HCT116 (cell line): ENCODE data around the gene MAST4. TPM values are rescaled to one million over a fixed set of nuclear protein-coding genes. Genes with fewer than 3 reads are reported as not detected.

Experiments used
- ATAC-seq: fragments of 200-7000 bp; cut with Tn5 transposase; 2 replicates; pipeline ENCODE4 v1.9.1; 2020; ENCODE audit warnings: mild to moderate bottlenecking, moderate library complexity
- BruUV-seq: library from RNA; stranded (reverse); fragments of 400-500 nt; replicated peaks from 2 replicates; lab custom pipeline; 2021; lab: Mats Ljungman, UMichigan
- CTCF ChIA-PET: fragments of 300-600 bp; sonication (Branson Sonifier 250); formaldehyde crosslinking; loops from one replicate; lab custom pipeline; 2021; ENCODE audit warnings: antibody characterized with exemption; lab: Charles Lee
- POLR2A ChIA-PET: fragments of 300-600, 350-600 bp; sonication (Branson Sonifier 250); formaldehyde crosslinking; loops from one replicate; lab custom pipeline; 2021; ENCODE audit warnings: antibody characterized with exemption; lab: Charles Lee
- RAD21 ChIA-PET, 2 experiments: fragments of 300-600 bp; sonication (Branson Sonifier 250); formaldehyde crosslinking; loops; one replicate each; lab custom pipeline; 2023; ENCODE audit warnings: low total read pairs in 2 of 2; ENCODE audit not compliant: uncharacterized antibody in 2 of 2, unreplicated experiment in 2 of 2, low non-redundant PET in 1 of 2; lab: Charles Lee
- DNase-seq: peaks from one replicate; pipeline ENCODE4 v3.0.0-alpha.2; 2010; ENCODE audit warnings: low read depth, low spot score
- H2AFZ ChIP-seq: fragments of 200-600 bp; shearing (Covaris generic), sonication (generic); 2 replicates; pipeline ENCODE4 v1.6.1; 2017; ENCODE audit warnings: low read depth, mixed run types, mixed read lengths, antibody characterized with exemption, low read length; ENCODE audit not compliant: poor library complexity, severe bottlenecking
- H3K27ac ChIP-seq: 2 replicates; pipeline ENCODE4 v1.5.1; 2012; ENCODE audit warnings: low read depth, low read length
- H3K27me3 ChIP-seq: fragments of 200-600 bp; sonication (generic); 2 replicates; pipeline ENCODE4 v1.6.1; 2016; ENCODE audit warnings: mixed run types, low read length, mixed read lengths; ENCODE audit not compliant: insufficient read depth
- H3K36me3 ChIP-seq, 2 experiments: fragments of 200-500 bp in 1 of 2; fragments of 200-600 bp in 1 of 2; sonication (Bioruptor generic) in 1 of 2; sonication (generic) in 1 of 2; 2 replicates each; pipeline versions ENCODE4 v1.5.1 to v1.6.1; 2014 to 2016; ENCODE audit warnings: low read length in 2 of 2, inconsistent platforms in 1 of 2, mixed read lengths in 1 of 2, mixed run types in 1 of 2; ENCODE audit not compliant: insufficient read depth in 2 of 2, control insufficient read depth in 1 of 2
- H3K4me1 ChIP-seq, 2 experiments: fragments of 200-600 bp in 1 of 2; sonication (generic) in 1 of 2; 2 replicates each; pipeline versions ENCODE4 v1.5.1 to v1.6.1; 2012 to 2017; ENCODE audit warnings: low read length in 2 of 2, inconsistent platforms in 1 of 2, mild to moderate bottlenecking in 1 of 2, mixed read lengths in 1 of 2, mixed run types in 1 of 2, moderate library complexity in 1 of 2; ENCODE audit not compliant: insufficient read depth in 2 of 2, control insufficient read depth in 1 of 2
- H3K4me2 ChIP-seq: fragments of 200-600 bp; sonication (generic); 2 replicates; pipeline ENCODE4 v1.6.1; 2017; ENCODE audit warnings: mixed run types, low read length, mixed read lengths
- H3K4me3 ChIP-seq, 2 experiments: fragments of 200-600 bp in 1 of 2; sonication (generic) in 1 of 2; replicated peaks in 1 of 2; 2 replicates each; pipeline ENCODE4 v1.5.1; 2011 to 2016; ENCODE audit warnings: low read length in 2 of 2, control low read depth in 1 of 2, low read depth in 1 of 2, mild to moderate bottlenecking in 1 of 2, mixed read lengths in 1 of 2, mixed run types in 1 of 2
- H3K79me2 ChIP-seq: fragments of 200-600 bp; sonication (generic); 2 replicates; pipeline ENCODE4 v1.6.1; 2017; ENCODE audit warnings: mild to moderate bottlenecking, mixed run types, low read length, moderate library complexity, mixed read lengths; ENCODE audit not compliant: insufficient read depth
- H3K9ac ChIP-seq: fragments of 200-600 bp; sonication (generic); 2 replicates; pipeline ENCODE4 v1.6.1; 2016; ENCODE audit warnings: low read length, mixed read lengths
- H3K9me2 ChIP-seq: fragments of 200-600 bp; sonication (generic), shearing (Covaris generic); 2 replicates; pipeline ENCODE4 v1.6.1; 2017; ENCODE audit warnings: mixed run types, mild to moderate bottlenecking, moderate library complexity; ENCODE audit not compliant: insufficient read depth
- H3K9me3 ChIP-seq, 2 experiments: fragments of 200-500 bp in 1 of 2; fragments of 200-600 bp in 1 of 2; sonication (Bioruptor generic) in 1 of 2; sonication (generic) in 1 of 2; 2 replicates each; pipeline ENCODE4 v1.6.1; 2014 to 2017; ENCODE audit warnings: low read length in 2 of 2, mixed read lengths in 2 of 2, inconsistent platforms in 1 of 2, low read depth in 1 of 2, mild to moderate bottlenecking in 1 of 2, mixed run types in 1 of 2, moderate library complexity in 1 of 2; ENCODE audit not compliant: control insufficient read depth in 1 of 2, insufficient read depth in 1 of 2
- H4K20me1 ChIP-seq: fragments of 200-600 bp; sonication (generic), shearing (Covaris generic); 2 replicates; pipeline ENCODE4 v1.6.1; 2017; ENCODE audit warnings: mixed run types, mild to moderate bottlenecking, moderate library complexity; ENCODE audit not compliant: insufficient read depth
- CBX3 ChIP-seq: IDR thresholded peaks from 2 replicates; pipeline ENCODE4 v1.6.1; 2012; ENCODE audit warnings: low read depth
- CEBPB ChIP-seq: IDR thresholded peaks from 2 replicates; pipeline ENCODE4 v1.6.1; 2012; ENCODE audit warnings: low read depth
- ELF1 ChIP-seq: IDR thresholded peaks from 2 replicates; pipeline ENCODE4 v1.6.1; 2012; ENCODE audit warnings: low read depth, borderline replicate concordance
- EZH2phosphoT487 ChIP-seq: fragments of 200-600 bp; IDR thresholded peaks from 2 replicates; pipeline ENCODE4 v1.6.1; 2018; ENCODE audit warnings: antibody characterized with exemption, borderline replicate concordance
- FOSL1 ChIP-seq: IDR thresholded peaks from 2 replicates; pipeline ENCODE4 v1.6.1; 2012; ENCODE audit warnings: low read depth
- JUND ChIP-seq: IDR thresholded peaks from 2 replicates; pipeline ENCODE4 v1.6.1; 2012
- POLR2A ChIP-seq: IDR thresholded peaks from 2 replicates; pipeline ENCODE4 v1.7.0; 2011; ENCODE audit warnings: borderline replicate concordance; ENCODE audit not compliant: insufficient read depth, insufficient read length; ENCODE audit errors: extremely low read depth
- intact Hi-C: fragments of 100-400 bp; cut with micrococcal nuclease; formaldehyde crosslinking; loops from 2 replicates; pipeline ENCODE4 v1.10.0; 2022
- total RNA-seq: library from RNA; stranded (reverse); gene quantifications from one replicate; pipeline ENCODE4 v1.2.1, GENCODE V29; 2021; ENCODE audit not compliant: unreplicated experiment
- TF ChIP-seq, protein P1 (sequence below): IDR thresholded peaks from 2 replicates; pipeline ENCODE4 v1.6.1; 2012
- TF ChIP-seq, protein P2 (sequence below): IDR thresholded peaks from 2 replicates; pipeline ENCODE4 v1.6.1; 2011; ENCODE audit warnings: mild to moderate bottlenecking, low read length, moderate library complexity; ENCODE audit not compliant: insufficient replicate concordance; ENCODE audit errors: extremely low read depth

MAST4 gene
- total RNA-seq, 1 experiment from 2014 or later: 1.1 TPM

GRCh38 chr5:66661149-66661548 is 65.0 kb downstream of the MAST4 start:
- Histone ChIP-seq H3K9me3 (no peaks in the 10 kb centered on the region), H3K4me1 (no peaks in the 10 kb centered on the region), H2AFZ (no peak overlapping the region), H3K27ac (no peak overlapping the region), H3K4me2 (no peak overlapping the region), H3K9ac (no peak overlapping the region), H3K79me2 (no peaks in the 10 kb centered on the region), H4K20me1 (no peaks in the 10 kb centered on the region), H3K27me3 (peaks cover 36% of the 10 kb centered on the region), H3K9me2 (no peaks in the 10 kb centered on the region), H3K36me3 (no peaks in the 10 kb centered on the region), H3K4me3 (no peak overlapping the region)
- no peak for TF ChIP-seq POLR2A
- TF ChIP-seq, protein P1, sequence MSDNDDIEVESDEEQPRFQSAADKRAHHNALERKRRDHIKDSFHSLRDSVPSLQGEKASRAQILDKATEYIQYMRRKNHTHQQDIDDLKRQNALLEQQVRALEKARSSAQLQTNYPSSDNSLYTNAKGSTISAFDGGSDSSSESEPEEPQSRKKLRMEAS: no peak
- TF ChIP-seq FOSL1: no peak
- ChIA-PET CTCF (no interaction called here), RAD21 (no interaction called here), POLR2A (no interaction called here)
- no peak for DNase-seq
- ATAC-seq: no peak
- BruUV-seq: no TSS peak
- intact Hi-C loops: no loop called here

DNA sequence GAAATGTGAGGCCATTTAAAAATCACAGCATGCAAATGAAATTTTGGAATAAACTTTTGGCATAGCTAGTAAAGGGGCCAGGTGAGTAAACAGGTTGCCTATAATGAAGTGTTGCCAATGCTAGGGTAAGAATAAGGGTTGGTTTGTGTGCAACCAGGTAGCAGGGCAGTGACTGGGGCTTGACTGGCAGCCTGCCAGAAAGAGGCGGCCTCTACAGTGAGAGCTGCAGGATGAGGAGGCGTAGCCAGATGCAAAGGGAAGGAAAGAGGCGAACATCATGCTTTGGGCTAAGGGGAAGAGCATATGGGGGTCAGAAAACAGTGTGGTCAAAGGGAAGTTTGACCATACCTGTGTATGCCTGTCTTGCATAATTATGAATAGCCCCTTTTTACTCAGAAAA is 70.6 kb downstream of the MAST4 start:
- intact Hi-C loops: no loop called here
- Histone ChIP-seq H3K4me1 (no peaks in the 10 kb centered on the region), H4K20me1 (no peaks in the 10 kb centered on the region)
- POLR2A ChIA-PET: no interaction called here
- DNase-seq: no peak
- TF ChIP-seq, protein P1: no peak
- no peak for TF ChIP-seq ELF1
- no peak for TF ChIP-seq JUND
- TF ChIP-seq CBX3: no peak
- TF ChIP-seq EZH2phosphoT487: no peak
- no peak for TF ChIP-seq CEBPB
- TF ChIP-seq, protein P2, sequence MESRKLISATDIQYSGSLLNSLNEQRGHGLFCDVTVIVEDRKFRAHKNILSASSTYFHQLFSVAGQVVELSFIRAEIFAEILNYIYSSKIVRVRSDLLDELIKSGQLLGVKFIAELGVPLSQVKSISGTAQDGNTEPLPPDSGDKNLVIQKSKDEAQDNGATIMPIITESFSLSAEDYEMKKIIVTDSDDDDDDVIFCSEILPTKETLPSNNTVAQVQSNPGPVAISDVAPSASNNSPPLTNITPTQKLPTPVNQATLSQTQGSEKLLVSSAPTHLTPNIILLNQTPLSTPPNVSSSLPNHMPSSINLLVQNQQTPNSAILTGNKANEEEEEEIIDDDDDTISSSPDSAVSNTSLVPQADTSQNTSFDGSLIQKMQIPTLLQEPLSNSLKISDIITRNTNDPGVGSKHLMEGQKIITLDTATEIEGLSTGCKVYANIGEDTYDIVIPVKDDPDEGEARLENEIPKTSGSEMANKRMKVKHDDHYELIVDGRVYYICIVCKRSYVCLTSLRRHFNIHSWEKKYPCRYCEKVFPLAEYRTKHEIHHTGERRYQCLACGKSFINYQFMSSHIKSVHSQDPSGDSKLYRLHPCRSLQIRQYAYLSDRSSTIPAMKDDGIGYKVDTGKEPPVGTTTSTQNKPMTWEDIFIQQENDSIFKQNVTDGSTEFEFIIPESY: no peak
- TF ChIP-seq, all 23 proteins: peak for 0
- no TSS peak for BruUV-seq
- no peaks in the 10 kb centered on the region for H3K36me3 ChIP-seq
- H3K79me2 ChIP-seq: no peaks in the 10 kb centered on the region
- peaks cover 68% of the 10 kb centered on the region for H3K27me3 ChIP-seq
- H3K4me2 ChIP-seq: no peak overlapping the region
- no peak overlapping the region for H3K9ac ChIP-seq
- no peaks in the 10 kb centered on the region for H3K9me3 ChIP-seq
- ChIA-PET RAD21 (no interaction called here), CTCF (no interaction called here)
- H3K9me2 ChIP-seq: no peaks in the 10 kb centered on the region
- no peak overlapping the region for H3K4me3 ChIP-seq
- ATAC-seq: no peak
- H2AFZ ChIP-seq: no peak overlapping the region
- H3K27ac ChIP-seq: no peak overlapping the region
